LHCN-M2 (cell line): Measurements from ENCODE around the gene KIAA2012. TPM values are rescaled to one million over a fixed set of nuclear protein-coding genes. Genes with fewer than 3 reads are reported as not detected.

Experiments
- DNase-seq: peaks from one replicate; pipeline ENCODE4 v3.0.0-alpha.2; 2012; ENCODE audit warnings: low read depth
- total RNA-seq: library from RNA; depleted of rRNA; stranded (reverse); fragments of >200 nt; gene quantifications from 2 replicates; pipeline ENCODE4 v1.2.3, GENCODE V29; 2014

Gene KIAA2012
- total RNA-seq, 1 experiment from 2014 or later, result not detected

- no peak for DNase-seq
Observed at GRCh38 chr2:202042444-202042843, 30.6 kb upstream of the KIAA2012 start.

DNA sequence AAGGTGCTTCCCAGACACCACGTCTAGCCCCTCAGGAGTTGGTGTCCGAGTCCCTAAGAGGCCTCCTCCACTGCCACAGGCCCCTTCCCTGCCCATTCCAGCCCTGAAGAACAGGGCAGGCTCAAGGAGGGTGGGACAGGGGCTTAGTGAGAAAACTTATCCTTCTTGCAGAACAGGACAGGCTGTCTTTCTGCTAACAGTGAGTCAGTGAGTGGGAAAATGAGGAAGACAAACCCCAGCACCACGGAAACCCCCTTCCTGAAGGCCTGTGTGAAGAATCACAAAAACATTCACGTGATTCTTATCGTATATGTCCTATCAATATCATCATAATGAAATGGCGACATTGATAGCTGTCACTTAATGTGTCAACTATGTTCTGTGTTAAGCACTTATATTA is 29.6 kb upstream of the KIAA2012 start:
- DNase-seq, result no peak

GRCh38 chr2:202044777-202045176 is 28.3 kb upstream of the KIAA2012 start:
- no peak for DNase-seq

GRCh38 chr2:202046572-202046971 is 26.5 kb upstream of the KIAA2012 start:
- no peak for DNase-seq

GRCh38 chr2:202049092-202049728 is 23.8 kb upstream of the KIAA2012 start:
- DNase-seq, result no peak

DNA sequence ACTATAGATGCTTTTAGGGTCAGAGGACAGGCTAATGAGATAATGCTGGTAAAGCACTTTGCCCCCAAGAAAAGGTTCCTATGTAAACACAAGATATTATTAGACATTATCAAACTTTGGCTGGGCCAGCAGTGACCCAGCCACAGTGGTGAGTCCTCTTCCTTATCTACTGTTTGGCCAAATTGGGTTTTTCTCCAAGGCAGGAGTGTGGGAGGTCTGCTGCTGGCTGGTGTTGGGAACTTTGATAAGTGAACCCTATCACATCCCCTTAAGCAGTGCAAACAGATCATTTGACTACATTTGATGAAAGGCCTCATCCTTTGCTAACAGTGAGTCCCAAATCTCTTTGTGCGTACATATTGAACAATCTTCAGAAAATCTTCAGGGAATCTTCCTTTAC is 23.2 kb upstream of the KIAA2012 start:
- no peak for DNase-seq

GRCh38 chr2:202050652-202051051 is 22.4 kb upstream of the KIAA2012 start:
- DNase-seq, result no peak

DNA sequence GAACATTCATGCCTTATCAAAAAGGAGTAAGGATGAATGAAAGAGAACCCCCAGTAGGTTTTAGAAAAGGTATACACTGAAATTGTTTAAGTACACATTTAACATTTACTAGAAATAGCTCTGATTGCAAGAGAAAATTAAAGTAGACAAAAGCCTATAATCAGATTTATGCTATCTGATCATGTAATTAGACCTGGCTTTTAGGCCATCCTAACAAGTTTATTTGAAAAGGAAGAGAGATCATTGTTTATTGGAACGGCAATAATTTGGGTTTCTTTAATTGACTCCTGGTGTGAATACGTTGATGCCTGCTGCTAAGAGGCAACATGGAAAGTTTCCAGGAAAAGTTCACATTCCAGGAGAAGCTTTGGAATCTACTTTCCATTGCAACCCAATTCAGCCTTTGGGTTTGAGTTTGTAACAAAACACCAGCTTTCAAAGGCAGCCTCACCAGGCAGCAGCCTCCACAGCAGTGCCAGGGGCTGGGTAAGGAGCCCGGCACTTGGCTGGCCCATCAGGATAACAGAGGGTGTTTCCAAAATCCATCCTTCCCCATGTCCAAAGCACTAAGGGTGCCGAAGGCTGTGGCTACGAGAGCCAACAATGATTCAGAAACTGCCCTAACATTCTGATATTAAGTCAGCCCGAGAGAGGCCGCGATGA is 21.4 kb upstream of the KIAA2012 start:
- DNase-seq, result no peak

GRCh38 chr2:202052235-202052634 is 20.8 kb upstream of the KIAA2012 start:
- no peak for DNase-seq

GRCh38 chr2:202054679-202055078 is 18.4 kb upstream of the KIAA2012 start:
- no peak for DNase-seq

DNA sequence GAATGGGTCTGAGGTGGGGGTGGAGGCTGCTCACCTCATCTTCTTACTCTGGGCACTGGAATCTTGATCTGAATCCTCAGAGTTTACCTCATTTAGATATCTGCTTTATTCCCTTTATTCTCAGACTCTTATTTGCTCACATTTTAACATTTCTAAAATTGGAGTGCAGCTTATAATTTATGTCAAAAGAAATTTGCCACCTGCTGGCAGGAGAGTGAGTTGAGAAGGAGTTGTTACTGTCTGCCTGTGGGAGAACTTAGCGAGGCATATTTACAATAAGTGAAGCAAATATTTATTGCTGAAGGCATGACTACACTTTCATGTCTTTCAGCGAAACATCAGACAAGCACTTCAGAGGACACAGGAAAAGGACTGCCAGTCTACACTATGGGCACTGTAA is 16.4 kb upstream of the KIAA2012 start:
- no peak for DNase-seq

GRCh38 chr2:202060218-202060617 is 12.8 kb upstream of the KIAA2012 start:
- DNase-seq, result no peak

GRCh38 chr2:202061695-202062094 is 11.4 kb upstream of the KIAA2012 start:
- no peak for DNase-seq

DNA sequence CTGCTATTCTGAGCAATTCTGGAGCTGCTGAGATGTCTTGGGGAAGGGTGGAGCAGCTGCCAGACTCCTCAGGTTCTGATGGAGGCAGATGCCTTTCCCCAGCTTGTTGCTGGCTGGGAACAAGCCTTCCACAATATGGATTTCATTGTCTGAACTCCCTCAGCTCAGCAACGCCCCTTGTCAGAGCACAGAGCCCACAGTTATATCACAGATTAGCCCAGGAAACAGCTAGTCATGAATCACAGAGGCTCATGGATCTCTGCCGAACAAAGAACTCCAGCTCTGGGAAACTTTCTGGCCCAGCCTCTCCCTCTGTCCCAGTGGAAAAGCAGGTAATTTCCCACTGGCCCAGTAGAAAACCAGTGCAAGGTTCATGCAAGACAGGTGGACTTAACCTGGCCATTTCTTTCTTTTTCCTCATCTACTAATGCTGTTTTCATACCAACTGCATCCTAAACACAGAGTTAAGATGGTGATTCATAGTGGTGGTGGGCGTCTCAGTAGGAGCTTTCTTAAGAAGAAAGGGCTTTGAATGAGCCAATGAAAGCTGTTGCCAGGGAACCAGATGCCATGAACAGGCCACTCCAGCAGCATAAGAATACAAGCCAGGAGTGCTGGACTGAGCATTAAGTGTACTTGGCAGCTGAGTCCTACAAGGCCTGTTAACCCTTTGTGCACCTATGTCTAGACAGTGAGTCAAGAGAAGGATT is 8.7 kb upstream of the KIAA2012 start:
- peak; percentile 76 for DNase-seq

DNA sequence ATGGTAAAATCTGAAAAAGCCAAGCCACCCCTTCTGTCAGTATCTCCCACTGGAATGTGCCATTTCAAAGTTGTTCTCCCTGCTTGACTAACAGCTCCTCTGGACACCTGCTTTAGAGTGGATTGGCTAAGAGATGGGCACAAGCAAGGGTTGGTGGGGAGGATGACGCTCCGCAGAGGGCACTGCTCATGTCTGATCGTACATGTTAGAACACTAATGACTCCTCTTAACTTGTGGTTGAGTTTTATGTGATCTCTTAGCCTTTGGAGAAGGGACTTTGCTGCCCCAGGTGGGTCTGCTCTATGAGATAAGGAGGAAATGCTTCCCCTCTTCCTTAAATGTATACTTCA is 8.2 kb upstream of the KIAA2012 start:
- DNase-seq, result no peak

DNA sequence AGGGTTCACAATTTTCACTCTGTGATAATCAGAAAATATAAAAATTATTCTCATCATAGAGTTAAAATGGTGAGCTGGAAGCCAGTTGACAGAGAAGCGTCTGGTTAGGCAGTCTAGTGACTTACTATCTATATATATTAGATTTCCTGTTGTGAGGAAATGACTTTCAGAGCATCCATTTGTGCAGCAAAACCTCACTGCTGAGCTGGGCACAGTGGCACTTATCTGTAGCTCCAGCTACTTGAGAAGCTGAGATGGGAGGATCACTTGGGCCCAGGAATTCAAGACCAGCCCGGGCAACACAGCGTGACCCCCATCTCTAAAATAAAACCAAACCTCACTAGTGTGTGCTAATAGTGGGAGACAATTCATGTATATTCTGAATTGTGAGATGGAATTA is 7.2 kb upstream of the KIAA2012 start:
- DNase-seq, result no peak

DNA sequence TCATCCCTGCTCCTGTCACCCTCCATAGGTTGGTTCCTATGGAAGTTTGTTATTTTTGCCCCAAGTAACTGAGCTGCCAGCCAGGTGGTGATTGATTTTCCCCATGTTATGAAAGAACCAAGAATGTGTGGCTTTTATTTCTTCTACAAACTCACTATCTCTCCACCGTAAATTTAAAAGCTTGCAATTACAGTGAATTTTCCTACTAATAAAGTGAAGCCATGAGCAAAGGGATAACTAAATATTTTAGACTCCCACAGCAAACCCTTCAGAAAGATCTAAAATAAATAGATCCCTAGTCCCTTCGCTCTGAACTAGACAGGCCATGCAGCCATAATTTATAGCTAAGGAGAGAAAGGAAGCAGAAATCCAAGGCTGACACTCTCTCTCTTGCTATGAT is 6.2 kb upstream of the KIAA2012 start:
- no peak for DNase-seq

- no peak for DNase-seq
Observed at GRCh38 chr2:202067589-202067988, 5.5 kb upstream of the KIAA2012 start.

DNA sequence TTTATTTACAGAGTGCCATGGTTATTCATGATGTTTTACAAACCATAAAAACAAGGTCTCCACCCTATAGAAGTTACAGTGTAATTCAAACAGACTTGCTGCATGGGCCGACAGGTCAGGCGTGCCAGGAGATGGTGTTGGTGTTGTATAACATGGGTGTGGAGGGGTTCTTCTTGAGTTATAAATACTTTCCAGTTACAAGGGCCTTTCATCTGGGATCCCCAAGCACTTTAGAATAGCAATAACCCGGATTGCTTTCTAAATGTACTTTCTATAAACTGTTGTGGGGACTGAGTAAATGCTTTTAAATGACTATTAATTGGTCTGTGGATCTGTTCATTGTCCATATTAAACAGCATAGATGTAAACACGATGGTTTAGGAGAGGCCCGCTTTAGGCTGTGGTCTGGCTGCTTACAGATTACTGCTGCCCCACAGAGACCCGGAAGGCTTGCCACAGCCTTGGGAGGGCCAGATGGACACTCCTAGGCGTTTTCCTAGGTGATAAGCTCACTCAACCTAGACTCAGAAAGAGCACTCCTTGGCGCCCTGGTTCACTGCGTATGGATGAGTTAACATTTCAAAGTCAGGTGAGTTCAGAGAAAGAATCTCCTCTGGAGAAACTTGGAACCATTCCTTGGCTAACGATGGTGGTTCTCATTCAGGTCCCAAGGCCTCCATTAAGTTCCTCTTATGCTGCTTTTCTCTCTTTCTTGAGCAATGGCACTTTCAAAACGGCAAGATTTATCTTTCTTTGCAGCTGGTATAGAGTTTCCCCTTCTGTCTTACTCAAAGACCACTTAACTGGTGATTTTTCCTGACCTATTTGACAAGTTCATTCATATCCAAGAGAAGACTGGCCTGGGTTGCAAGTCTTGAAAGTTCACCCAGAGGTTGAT is 3.6 kb upstream of the KIAA2012 start:
- no peak for DNase-seq

GRCh38 chr2:202071107-202071506 is 1.9 kb upstream of the KIAA2012 start:
- no peak for DNase-seq

GRCh38 chr2:202072226-202072625 is 829 bp upstream of the KIAA2012 start:
- no peak for DNase-seq

GRCh38 chr2:202074324-202074723 is 1.3 kb downstream of the KIAA2012 start:
- no peak for DNase-seq
